Activated CD4-positive, alpha-beta T cell treated with anti-CD3 and anti-CD28 coated beads for 4 hours (primary cell): ENCODE measurements around the gene PKIG.
"Not testable (repeated sequence)": the region's sequence is repeated elsewhere in the genome, so short reads cannot be mapped to it uniquely, and the experiment has no call there.

Experiments
- DNase-seq, 2 donors: peaks; one replicate each; pipeline ENCODE4 v3.0.0-alpha.2; 2020

PKIG gene

GRCh38 chr20:44582311-44583025, at the start of gene PKIG:
PKIG (plus strand) TSS chr20:44582579; CDS start chr20:44614557, 31,978 bp downstream.
- no peak for DNase-seq

- DNase-seq = no peak
Observed at GRCh38 chr20:44532981-44533331, 49.4 kb upstream of the PKIG start.

GRCh38 chr20:44533928-44534327, 48.5 kb upstream of the PKIG start:
- no peak for DNase-seq

- DNase-seq = no peak
Observed at GRCh38 chr20:44536175-44536574, 46.2 kb upstream of the PKIG start.

- no peak for DNase-seq
Observed at GRCh38 chr20:44537993-44538392, 44.4 kb upstream of the PKIG start.

GRCh38 chr20:44540834-44541233, 41.5 kb upstream of the PKIG start:
- DNase-seq = no peak

- no peak for DNase-seq
Observed at GRCh38 chr20:44541992-44542391, 40.4 kb upstream of the PKIG start.

- no peak for DNase-seq
Observed at GRCh38 chr20:44542890-44543289, 39.5 kb upstream of the PKIG start.

GRCh38 chr20:44543358-44543757, 39.0 kb upstream of the PKIG start:
- no peak for DNase-seq

- DNase-seq = no peak
Observed at GRCh38 chr20:44544263-44544662, 38.1 kb upstream of the PKIG start.

- no peak for DNase-seq
Observed at GRCh38 chr20:44547419-44547818, 35.0 kb upstream of the PKIG start.

GRCh38 chr20:44549123-44549522, 33.3 kb upstream of the PKIG start:
- no peak for DNase-seq

- no peak for DNase-seq
Observed at GRCh38 chr20:44552050-44552449, 30.3 kb upstream of the PKIG start.

- DNase-seq = no peak
Observed at GRCh38 chr20:44552568-44552949, 29.8 kb upstream of the PKIG start.

GRCh38 chr20:44552950-44553908, 29.1 kb upstream of the PKIG start:
- no peak for DNase-seq

- no peak for DNase-seq
Observed at GRCh38 chr20:44559302-44559701, 23.1 kb upstream of the PKIG start.

GRCh38 chr20:44560229-44560628, 22.1 kb upstream of the PKIG start:
- DNase-seq = no peak

GRCh38 chr20:44560818-44561217, 21.6 kb upstream of the PKIG start:
- DNase-seq = not testable (repeated sequence)

GRCh38 chr20:44561876-44562275, 20.5 kb upstream of the PKIG start:
- DNase-seq = no peak

- DNase-seq = no peak
Observed at GRCh38 chr20:44566018-44566417, 16.4 kb upstream of the PKIG start.

GRCh38 chr20:44566811-44567210, 15.6 kb upstream of the PKIG start:
- DNase-seq = no peak

GRCh38 chr20:44570367-44570766, 12.0 kb upstream of the PKIG start:
- no peak for DNase-seq

GRCh38 chr20:44571362-44571988, 10.9 kb upstream of the PKIG start:
- DNase-seq = no peak
